HG03521 (cell line): ENCODE data around the gene NEK2.

Experiments
- ATAC-seq: cut with Tn5 transposase; IDR thresholded peaks from one replicate; pipeline ENCODE4 v1.9.1; 2021; ENCODE audit warnings: mild to moderate bottlenecking, moderate library complexity; ENCODE audit not compliant: unreplicated experiment

Gene NEK2

DNA sequence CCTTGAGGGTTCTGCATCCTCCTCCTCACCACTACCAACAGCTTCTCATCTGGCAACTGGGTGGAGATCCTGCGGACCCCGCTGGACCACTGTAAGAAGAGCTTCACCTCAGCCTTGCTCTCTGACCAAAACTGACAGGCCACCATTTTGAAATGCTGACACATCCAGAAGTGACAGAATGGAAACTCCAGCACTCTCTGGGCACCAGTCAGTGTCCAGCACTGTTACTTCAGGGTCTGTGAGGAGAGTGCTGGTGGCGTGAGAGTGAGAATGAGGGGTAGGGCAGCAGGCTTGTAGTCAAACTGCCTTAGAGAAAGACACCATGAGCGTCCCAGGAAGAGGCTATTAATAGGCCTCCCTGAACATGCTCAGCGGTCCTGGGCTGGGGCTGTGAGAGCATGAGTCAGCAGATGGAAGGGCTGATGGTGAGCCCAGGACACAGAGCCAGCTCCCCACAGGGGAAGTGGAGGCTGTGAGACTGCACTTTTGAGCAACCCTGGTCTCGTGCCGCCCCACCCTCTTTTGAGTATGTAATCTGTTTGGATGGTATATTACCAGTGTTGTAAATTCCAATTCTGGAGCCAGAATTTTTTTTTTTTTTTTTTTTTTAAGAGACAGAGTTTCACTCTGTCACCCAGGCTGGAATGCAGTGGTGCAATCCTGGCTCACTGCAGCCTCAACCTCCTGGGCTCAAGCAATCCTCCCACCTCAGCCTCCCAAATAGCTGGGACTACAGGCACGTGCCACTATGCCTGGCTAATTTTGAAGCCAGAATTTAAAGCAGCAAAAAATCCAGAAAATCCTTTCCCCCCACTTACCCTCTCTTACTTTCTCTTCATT lies 62.1 kb downstream of the NEK2 start:
- no peak for ATAC-seq

DNA sequence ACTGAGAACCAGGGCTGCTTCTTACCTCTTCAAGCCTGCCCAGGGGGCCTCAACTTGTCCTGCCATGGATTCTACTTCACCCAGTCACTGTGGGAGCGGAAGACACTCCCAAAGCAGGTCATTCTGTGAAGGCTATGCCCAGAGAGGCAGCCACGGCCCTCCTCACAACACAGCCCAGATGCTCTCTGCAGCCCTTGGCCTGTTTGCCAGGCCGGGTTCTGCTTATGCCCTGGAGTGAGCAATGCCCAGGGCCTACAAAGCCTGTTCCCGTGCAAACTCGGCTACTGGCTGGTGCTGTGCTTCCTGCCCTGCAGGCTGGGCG lies 62.7 kb downstream of the NEK2 start:
- ATAC-seq, result no peak
